CD4-positive, alpha-beta memory T cell (primary cell): ENCODE results near the gene ANKRD40. TPM values are rescaled to one million over a fixed set of nuclear protein-coding genes. Genes with fewer than 3 reads are reported as not detected.

Experiments
- CTCF ChIA-PET: fragments of 350-600 bp; sonication (Branson Sonifier 250); formaldehyde crosslinking; loops from one replicate; lab custom pipeline; 2021; ENCODE audit warnings: inconsistent platforms; ENCODE audit not compliant: partially characterized antibody; lab: Charles Lee
- POLR2A ChIA-PET: fragments of 350-600 bp; sonication (Branson Sonifier 250); formaldehyde crosslinking; loops from one replicate; lab custom pipeline; 2021; ENCODE audit not compliant: partially characterized antibody; lab: Charles Lee
- DNase-seq, 5 donors: peaks; one replicate each; pipeline versions ENCODE4 v3.0.0 to v3.0.0-alpha.2; 2020 to 2022; ENCODE audit warnings: mixed read lengths in 1 of 5
- H3K27ac ChIP-seq: one replicate; pipeline ENCODE4 v1.7.0; 2013; ENCODE audit warnings: low read depth, low read length
- H3K27me3 ChIP-seq: 2 replicates; pipeline ENCODE4 v1.7.0; 2013; ENCODE audit warnings: mild to moderate bottlenecking, low read length, moderate library complexity; ENCODE audit not compliant: insufficient read depth
- H3K36me3 ChIP-seq: 2 replicates; pipeline ENCODE4 v1.7.0; 2013; ENCODE audit warnings: mild to moderate bottlenecking, low read length, moderate library complexity; ENCODE audit not compliant: insufficient read depth
- H3K4me1 ChIP-seq: 2 replicates; pipeline ENCODE4 v1.7.0; 2013; ENCODE audit warnings: mild to moderate bottlenecking, low read length, moderate library complexity; ENCODE audit not compliant: insufficient read depth
- H3K4me3 ChIP-seq, 2 donors: one replicate each; pipeline ENCODE4 v1.7.0; 2013; ENCODE audit warnings: low read length in 2 of 2, mild to moderate bottlenecking in 1 of 2
- H3K9me3 ChIP-seq, 2 donors: one replicate each; pipeline ENCODE4 v1.7.0; 2013; ENCODE audit warnings: low read length in 2 of 2, control low read depth in 1 of 2; ENCODE audit not compliant: control insufficient read depth in 1 of 2
- H3K27ac Mint-ChIP-seq, 7 donors: one replicate each; pipeline ENCODE4 v1.8.0; 2020 to 2021; ENCODE audit warnings: mixed read lengths in 7 of 7, mild to moderate bottlenecking in 6 of 7, inconsistent platforms in 3 of 7, moderate library complexity in 3 of 7
- H3K27me3 Mint-ChIP-seq, 2 donors: one replicate each; pipeline ENCODE4 v1.8.0; 2020 to 2021; ENCODE audit warnings: mixed read lengths in 2 of 2
- H3K36me3 Mint-ChIP-seq, 2 donors: one replicate each; pipeline ENCODE4 v1.8.0; 2020 to 2021; ENCODE audit warnings: mixed read lengths in 2 of 2, inconsistent platforms in 1 of 2, mild to moderate bottlenecking in 1 of 2
- H3K4me1 Mint-ChIP-seq, 4 donors: one replicate each; pipeline ENCODE4 v1.8.0; 2020 to 2021; ENCODE audit warnings: mixed read lengths in 4 of 4, mild to moderate bottlenecking in 1 of 4
- H3K4me3 Mint-ChIP-seq, 8 donors: one replicate each; pipeline ENCODE4 v1.8.0; 2020 to 2021; ENCODE audit warnings: mixed read lengths in 8 of 8, mild to moderate bottlenecking in 7 of 8, moderate library complexity in 6 of 8, inconsistent platforms in 3 of 8
- H3K9me3 Mint-ChIP-seq, 8 donors: one replicate each; pipeline ENCODE4 v1.8.0; 2020 to 2021; ENCODE audit warnings: mixed read lengths in 8 of 8, mild to moderate bottlenecking in 5 of 8, inconsistent platforms in 3 of 8, moderate library complexity in 1 of 8
- intact Hi-C: fragments of 100-400 bp; cut with micrococcal nuclease; formaldehyde crosslinking; loops from one replicate; pipeline ENCODE4 v1.15.1; 2023
- polyA plus RNA-seq, 2 donors: library from polyadenylated mRNA; unstranded; fragments of 300-500 nt; fragmentation: Illumina TruSeq; gene quantifications; one replicate each; pipeline ENCODE4 v1.2.3, GENCODE V29; 2021
- total RNA-seq, 2 experiments: library from RNA; stranded (reverse); gene quantifications; one replicate each; pipeline ENCODE4 v1.2.3, GENCODE V29; 2021

The ANKRD40 gene, protein sequence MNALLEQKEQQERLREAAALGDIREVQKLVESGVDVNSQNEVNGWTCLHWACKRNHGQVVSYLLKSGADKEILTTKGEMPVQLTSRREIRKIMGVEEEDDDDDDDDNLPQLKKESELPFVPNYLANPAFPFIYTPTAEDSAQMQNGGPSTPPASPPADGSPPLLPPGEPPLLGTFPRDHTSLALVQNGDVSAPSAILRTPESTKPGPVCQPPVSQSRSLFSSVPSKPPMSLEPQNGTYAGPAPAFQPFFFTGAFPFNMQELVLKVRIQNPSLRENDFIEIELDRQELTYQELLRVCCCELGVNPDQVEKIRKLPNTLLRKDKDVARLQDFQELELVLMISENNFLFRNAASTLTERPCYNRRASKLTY
- total RNA-seq = 10 to 100 TPM; 34.2 to 39.3 TPM
- 1 to 10 TPM; 2.1 to 8.1 TPM for polyA plus RNA-seq

- peaks cover 54% of the 10 kb centered on the region for H3K4me1 ChIP-seq
- ChIA-PET CTCF (interaction anchor here (0.7 to 1.7 kb wide), 2 partner anchors 10 to 37 kb away, joined by 5 to 6 read pairs; no protein-coding TSS in a partner anchor), POLR2A (interaction anchor here (0.6 to 6.2 kb wide), 9 partner anchors 11 to 160 kb away, joined by 3 to 116 read pairs (median 3); partner anchors contain the start of genes CACNA1G, LUC7L3 and TOB1)
- Mint-ChIP-seq H3K27me3 (no peaks in the 10 kb centered on the region), H3K4me3 (peak within 1 kb of the TSS; percentile 90 to 97 (median 94)), H3K9me3 (no peaks in the 10 kb centered on the region), H3K27ac (peak within 1 kb of the TSS; percentile 96 to 99 (median 98)), H3K4me1 (peaks cover 32 to 57% (median 42%) of the 10 kb centered on the region in 4 donors), H3K36me3 (peaks cover 8 to 16% of the 10 kb centered on the region in 2 donors)
- H3K27me3 ChIP-seq = no peaks in the 10 kb centered on the region
- intact Hi-C loops = loop anchor here (1.0 to 5.0 kb wide), 4 partner anchors 12 to 446 kb away; partner anchors contain the start of genes LUC7L3, NME1 and RSAD1
- H3K27ac ChIP-seq = peak within 1 kb of the TSS; percentile 92
- DNase-seq = peak; percentile 91 to 93 (median 91)
- peak within 1 kb of the TSS; percentile 66 to 81 for H3K4me3 ChIP-seq
- peaks cover 8% of the 10 kb centered on the region for H3K36me3 ChIP-seq
- no peaks in the 10 kb centered on the region for H3K9me3 ChIP-seq
Observed at GRCh38 chr17:50707289-50708049, at the start of gene ANKRD40. Gene ANKRD40 (minus strand): TSS chr17:50707914. CDS start chr17:50707654, 260 bp downstream.

DNA sequence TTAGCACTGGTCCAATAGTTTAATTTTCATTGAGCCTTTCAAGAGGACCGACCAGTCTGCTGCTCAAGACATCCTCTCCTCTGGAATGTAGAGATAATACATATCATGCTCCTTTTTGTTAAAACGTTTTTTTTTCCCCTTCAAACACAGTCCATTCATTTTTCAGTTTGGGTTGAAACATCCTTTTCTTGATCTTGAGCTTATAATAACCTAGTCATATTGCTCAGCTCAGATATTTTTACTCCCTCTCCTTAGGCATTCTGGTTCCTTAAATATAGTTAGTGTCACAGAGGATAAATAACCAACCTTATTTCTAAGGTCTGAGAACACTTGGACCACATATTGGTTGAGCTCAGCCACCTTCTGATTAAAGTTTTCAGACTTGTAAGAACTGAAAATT, 46.8 kb upstream of the ANKRD40 start:
- no peaks in the 10 kb centered on the region for H3K27me3 Mint-ChIP-seq
- no peaks in the 10 kb centered on the region for H3K9me3 Mint-ChIP-seq
- intact Hi-C loops = no loop called here
- H3K4me1 ChIP-seq = no peaks in the 10 kb centered on the region
- H3K9me3 ChIP-seq = no peaks in the 10 kb centered on the region
- H3K36me3 Mint-ChIP-seq = peaks cover 24 to 52% of the 10 kb centered on the region in 2 donors
- no peaks in the 10 kb centered on the region for H3K27me3 ChIP-seq
- H3K4me3 Mint-ChIP-seq = no peak overlapping the region
- H3K27ac ChIP-seq = no peak overlapping the region
- H3K4me3 ChIP-seq = no peak overlapping the region
- H3K36me3 ChIP-seq = peaks cover 49% of the 10 kb centered on the region
- peak overlapping the region in 1 of 7 donors; percentile 15 for H3K27ac Mint-ChIP-seq
- no peak for DNase-seq
- POLR2A ChIA-PET = no interaction called here
- peaks cover 0 to 5% (median 4%) of the 10 kb centered on the region in 4 donors for H3K4me1 Mint-ChIP-seq
- CTCF ChIA-PET = interaction anchor here (1.3 kb wide), 1 partner anchor 28 kb away, joined by 5 read pairs; no protein-coding TSS in a partner anchor

DNA sequence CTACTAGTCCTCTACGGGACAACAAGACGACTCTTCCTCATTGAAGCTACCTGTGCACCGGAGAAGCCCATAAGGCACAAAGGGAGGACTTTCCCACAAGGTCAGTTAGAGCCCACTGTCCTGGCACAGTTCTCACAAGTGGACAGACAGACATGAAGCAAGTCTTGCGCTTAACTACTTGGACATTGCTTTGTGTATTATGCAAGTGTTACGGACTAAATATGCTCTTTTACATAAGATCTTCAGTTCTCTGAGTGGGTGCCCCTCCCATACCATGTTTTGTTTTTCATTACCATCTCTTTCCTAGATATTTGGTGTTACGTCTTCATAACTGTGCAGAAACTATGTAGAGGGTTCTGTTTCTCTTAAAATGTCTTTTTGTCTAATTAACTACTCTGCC, 41.5 kb upstream of the ANKRD40 start:
- Mint-ChIP-seq H3K9me3 (no peaks in the 10 kb centered on the region), H3K4me1 (peaks cover 0 to 3% (median 0%) of the 10 kb centered on the region in 4 donors), H3K27ac (peak overlapping the region in 4 of 7 donors; percentile 9 to 53 (median 26)), H3K36me3 (peaks cover 57 to 85% of the 10 kb centered on the region in 2 donors), H3K4me3 (no peak overlapping the region), H3K27me3 (no peaks in the 10 kb centered on the region)
- H3K9me3 ChIP-seq = no peaks in the 10 kb centered on the region
- H3K36me3 ChIP-seq = peaks cover 87% of the 10 kb centered on the region
- H3K4me1 ChIP-seq = no peaks in the 10 kb centered on the region
- intact Hi-C loops = no loop called here
- H3K4me3 ChIP-seq = no peak overlapping the region
- DNase-seq = no peak
- POLR2A ChIA-PET = no interaction called here
- H3K27ac ChIP-seq = no peak overlapping the region
- CTCF ChIA-PET = interaction anchor here (1.2 kb wide), 1 partner anchor 34 kb away, joined by 4 read pairs; no protein-coding TSS in a partner anchor
- H3K27me3 ChIP-seq = no peaks in the 10 kb centered on the region

DNA sequence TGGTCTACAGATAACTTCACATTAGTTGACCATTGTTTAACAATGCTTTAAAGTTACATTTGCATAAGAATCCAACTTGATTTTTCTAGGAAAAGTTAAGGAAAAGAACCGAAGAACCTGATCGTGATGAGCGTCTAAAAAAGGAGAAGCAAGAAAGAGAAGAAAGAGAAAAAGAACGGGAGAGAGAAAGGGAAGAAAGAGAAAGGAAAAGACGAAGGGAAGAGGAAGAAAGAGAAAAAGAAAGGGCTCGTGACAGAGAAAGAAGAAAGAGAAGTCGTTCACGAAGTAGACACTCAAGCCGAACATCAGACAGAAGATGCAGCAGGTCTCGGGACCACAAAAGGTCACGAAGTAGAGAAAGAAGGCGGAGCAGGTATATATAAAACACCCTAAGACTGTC, 37.9 kb upstream of the ANKRD40 start:
- no peaks in the 10 kb centered on the region for H3K4me1 ChIP-seq
- H3K9me3 Mint-ChIP-seq = no peaks in the 10 kb centered on the region
- H3K27ac Mint-ChIP-seq = peak overlapping the region in 1 of 7 donors; percentile 2
- CTCF ChIA-PET = no interaction called here
- H3K36me3 ChIP-seq = peaks cover 93% of the 10 kb centered on the region
- peaks cover 0 to 1% (median 0%) of the 10 kb centered on the region in 4 donors for H3K4me1 Mint-ChIP-seq
- no peak overlapping the region for H3K27ac ChIP-seq
- no peak for DNase-seq
- peaks cover 67 to 88% of the 10 kb centered on the region in 2 donors for H3K36me3 Mint-ChIP-seq
- H3K27me3 ChIP-seq = no peaks in the 10 kb centered on the region
- intact Hi-C loops = no loop called here
- H3K4me3 Mint-ChIP-seq = no peak overlapping the region
- POLR2A ChIA-PET = no interaction called here
- H3K27me3 Mint-ChIP-seq = no peaks in the 10 kb centered on the region
- no peak overlapping the region for H3K4me3 ChIP-seq
- H3K9me3 ChIP-seq = no peaks in the 10 kb centered on the region

GRCh38 chr17:50739098-50739497, 31.4 kb upstream of the ANKRD40 start:
- Mint-ChIP-seq H3K4me1 (peaks cover 17 to 38% (median 20%) of the 10 kb centered on the region in 4 donors), H3K9me3 (no peaks in the 10 kb centered on the region), H3K36me3 (peaks cover 54 to 75% of the 10 kb centered on the region in 2 donors), H3K27ac (peak overlapping the region in 5 of 7 donors; percentile 5 to 84 (median 38)), H3K4me3 (no peak overlapping the region), H3K27me3 (no peaks in the 10 kb centered on the region)
- Histone ChIP-seq H3K9me3 (no peaks in the 10 kb centered on the region), H3K36me3 (peaks cover 60% of the 10 kb centered on the region), H3K4me3 (no peak overlapping the region), H3K27ac (no peak overlapping the region), H3K27me3 (no peaks in the 10 kb centered on the region), H3K4me1 (peaks cover 29% of the 10 kb centered on the region)
- intact Hi-C loops = no loop called here
- no peak for DNase-seq
- ChIA-PET POLR2A (no interaction called here), CTCF (no interaction called here)

GRCh38 chr17:50737118-50737698, 29.5 kb upstream of the ANKRD40 start:
- Histone ChIP-seq H3K4me1 (peaks cover 41% of the 10 kb centered on the region), H3K9me3 (no peaks in the 10 kb centered on the region), H3K27me3 (no peaks in the 10 kb centered on the region), H3K36me3 (peaks cover 44% of the 10 kb centered on the region), H3K27ac (no peak overlapping the region), H3K4me3 (no peak overlapping the region)
- CTCF ChIA-PET = no interaction called here
- no peak for DNase-seq
- Mint-ChIP-seq H3K27me3 (no peaks in the 10 kb centered on the region), H3K9me3 (no peaks in the 10 kb centered on the region), H3K4me3 (no peak overlapping the region), H3K27ac (peak overlapping the region in 2 of 7 donors; percentile 38 to 41), H3K4me1 (peaks cover 21 to 48% (median 26%) of the 10 kb centered on the region in 4 donors), H3K36me3 (peaks cover 43 to 60% of the 10 kb centered on the region in 2 donors)
- POLR2A ChIA-PET = no interaction called here
- intact Hi-C loops = no loop called here
